Type B pancreatic cell (in vitro differentiated cells): ENCODE data around the gene LDHAL6A. TPM values are rescaled to one million over a fixed set of nuclear protein-coding genes. Genes with fewer than 3 reads are reported as not detected.

Experiments
- DNase-seq: peaks from one replicate; pipeline ENCODE4 v3.0.0; 2021; ENCODE audit warnings: mixed read lengths; ENCODE audit not compliant: unreplicated experiment; ENCODE audit errors: extremely low spot score
- H3K27ac Mint-ChIP-seq: 2 replicates; pipeline ENCODE4 v1.8.0; 2021; ENCODE audit warnings: mild to moderate bottlenecking, mixed read lengths
- H3K27me3 Mint-ChIP-seq: 2 replicates; pipeline ENCODE4 v1.8.0; 2021; ENCODE audit warnings: mixed read lengths
- H3K36me3 Mint-ChIP-seq: 2 replicates; pipeline ENCODE4 v1.8.0; 2021; ENCODE audit warnings: mixed read lengths
- H3K4me1 Mint-ChIP-seq: one replicate; pipeline ENCODE4 v1.8.0; 2021; ENCODE audit warnings: mixed read lengths; ENCODE audit not compliant: unreplicated experiment
- H3K4me3 Mint-ChIP-seq: 2 replicates; pipeline ENCODE4 v1.8.0; 2021; ENCODE audit warnings: mild to moderate bottlenecking, mixed read lengths
- H3K9me3 Mint-ChIP-seq: 2 replicates; pipeline ENCODE4 v1.8.0; 2021; ENCODE audit warnings: mixed read lengths
- CTCF ChIP-seq: fragments of 200-600 bp; sonication (generic); conservative IDR thresholded peaks from 2 replicates; pipeline ENCODE4 v1.5.0; 2021; ENCODE audit warnings: antibody characterized with exemption, mild to moderate bottlenecking
- total RNA-seq: library from RNA; stranded (reverse); gene quantifications from 2 replicates; pipeline ENCODE4 v1.2.1, GENCODE V29; 2021; ENCODE audit warnings: low replicate concordance

Gene LDHAL6A
- total RNA-seq, 1 donor from 2014 or later: not detected

DNA sequence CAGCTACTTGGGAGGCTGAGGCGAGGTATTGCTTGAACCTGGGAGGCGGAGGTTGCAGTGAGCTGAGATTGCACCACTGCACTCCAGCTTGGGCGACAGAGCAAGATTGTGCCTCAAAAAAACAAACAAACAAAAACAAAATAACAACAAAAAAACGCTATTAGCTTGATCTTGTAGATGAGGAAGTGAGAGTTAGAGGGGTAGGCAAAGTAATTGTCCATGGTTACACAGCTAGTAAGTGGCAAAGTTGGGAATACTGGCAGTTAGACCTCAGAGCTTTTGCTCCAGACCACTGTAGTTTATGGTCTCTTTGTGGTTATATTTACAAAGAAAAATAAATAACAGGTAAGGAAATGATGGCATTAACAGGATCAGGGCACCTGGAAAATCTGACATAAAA is 28.4 kb upstream of the LDHAL6A start:
- no peaks in the 10 kb centered on the region for H3K9me3 Mint-ChIP-seq

DNA sequence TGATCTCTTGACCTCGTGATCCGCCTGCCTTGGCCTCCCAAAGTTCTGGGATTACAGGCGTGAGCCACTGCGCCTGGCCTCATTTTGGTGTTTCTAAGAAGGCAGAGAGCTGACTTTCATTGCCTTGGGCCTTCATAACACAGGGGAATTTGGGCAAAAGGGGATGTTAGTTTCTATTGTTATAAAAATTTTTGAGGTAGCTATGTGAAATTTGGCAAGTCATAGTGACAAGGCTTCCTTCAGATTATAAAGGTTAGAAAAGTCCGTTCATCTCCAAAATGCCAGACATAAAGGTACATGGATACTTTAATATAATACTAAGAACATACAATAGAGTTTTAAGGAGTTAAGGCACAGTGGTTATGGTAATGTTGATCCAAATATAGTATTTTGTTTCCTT is 26.3 kb upstream of the LDHAL6A start:
- H3K36me3 Mint-ChIP-seq: no peaks in the 10 kb centered on the region
- DNase-seq: no peak
- no peaks in the 10 kb centered on the region for H3K4me1 Mint-ChIP-seq
- no peak overlapping the region for H3K4me3 Mint-ChIP-seq
- no peak overlapping the region for H3K27ac Mint-ChIP-seq
- no peaks in the 10 kb centered on the region for H3K27me3 Mint-ChIP-seq
- TF ChIP-seq CTCF: no peak
- no peaks in the 10 kb centered on the region for H3K9me3 Mint-ChIP-seq

More for the DNA sequence above, 28.4 kb upstream of the LDHAL6A start:
- no peak overlapping the region for H3K4me3 Mint-ChIP-seq
- H3K36me3 Mint-ChIP-seq: no peaks in the 10 kb centered on the region
- H3K27ac Mint-ChIP-seq: no peak overlapping the region
- no peak for TF ChIP-seq CTCF
- no peaks in the 10 kb centered on the region for H3K4me1 Mint-ChIP-seq
- no peak for DNase-seq
- H3K27me3 Mint-ChIP-seq: no peaks in the 10 kb centered on the region

- Mint-ChIP-seq H3K9me3 (no peaks in the 10 kb centered on the region), H3K4me3 (no peak overlapping the region), H3K36me3 (no peaks in the 10 kb centered on the region), H3K4me1 (no peaks in the 10 kb centered on the region), H3K27ac (no peak overlapping the region), H3K27me3 (no peaks in the 10 kb centered on the region)
- no peak for TF ChIP-seq CTCF
- no peak for DNase-seq
These were observed 17.0 kb upstream of the LDHAL6A start for GRCh38 chr11:18438691-18439090.

GRCh38 chr11:18449251-18449650 is 6.4 kb upstream of the LDHAL6A start:
- Mint-ChIP-seq H3K27me3 (peaks cover 7% of the 10 kb centered on the region), H3K9me3 (no peaks in the 10 kb centered on the region), H3K36me3 (no peaks in the 10 kb centered on the region), H3K27ac (no peak overlapping the region), H3K4me3 (no peak overlapping the region), H3K4me1 (no peaks in the 10 kb centered on the region)
- DNase-seq: no peak
- no peak for TF ChIP-seq CTCF

- H3K9me3 Mint-ChIP-seq: no peaks in the 10 kb centered on the region
- TF ChIP-seq CTCF: no peak
- H3K36me3 Mint-ChIP-seq: no peaks in the 10 kb centered on the region
- no peaks in the 10 kb centered on the region for H3K4me1 Mint-ChIP-seq
- no peak for DNase-seq
- H3K27ac Mint-ChIP-seq: no peak overlapping the region
- no peak overlapping the region for H3K4me3 Mint-ChIP-seq
- peaks cover 7% of the 10 kb centered on the region for H3K27me3 Mint-ChIP-seq
These were observed 2.7 kb upstream of the LDHAL6A start for GRCh38 chr11:18452927-18453326.

- H3K27ac Mint-ChIP-seq: no peak overlapping the region
- H3K4me1 Mint-ChIP-seq: no peaks in the 10 kb centered on the region
- DNase-seq: no peak
- no peak overlapping the region for H3K4me3 Mint-ChIP-seq
- H3K27me3 Mint-ChIP-seq: no peaks in the 10 kb centered on the region
- H3K36me3 Mint-ChIP-seq: no peaks in the 10 kb centered on the region
- no peaks in the 10 kb centered on the region for H3K9me3 Mint-ChIP-seq
- no peak for TF ChIP-seq CTCF
These were observed 1.8 kb downstream of the LDHAL6A start for GRCh38 chr11:18457450-18457849.
